GM21717 (cell line): ENCODE data around the gene TMEM126A.

Experiments used
- ATAC-seq: cut with Tn5 transposase; IDR thresholded peaks from one replicate; pipeline ENCODE4 v1.9.1; 2021; ENCODE audit warnings: mild to moderate bottlenecking, moderate library complexity; ENCODE audit not compliant: unreplicated experiment

Gene TMEM126A

DNA sequence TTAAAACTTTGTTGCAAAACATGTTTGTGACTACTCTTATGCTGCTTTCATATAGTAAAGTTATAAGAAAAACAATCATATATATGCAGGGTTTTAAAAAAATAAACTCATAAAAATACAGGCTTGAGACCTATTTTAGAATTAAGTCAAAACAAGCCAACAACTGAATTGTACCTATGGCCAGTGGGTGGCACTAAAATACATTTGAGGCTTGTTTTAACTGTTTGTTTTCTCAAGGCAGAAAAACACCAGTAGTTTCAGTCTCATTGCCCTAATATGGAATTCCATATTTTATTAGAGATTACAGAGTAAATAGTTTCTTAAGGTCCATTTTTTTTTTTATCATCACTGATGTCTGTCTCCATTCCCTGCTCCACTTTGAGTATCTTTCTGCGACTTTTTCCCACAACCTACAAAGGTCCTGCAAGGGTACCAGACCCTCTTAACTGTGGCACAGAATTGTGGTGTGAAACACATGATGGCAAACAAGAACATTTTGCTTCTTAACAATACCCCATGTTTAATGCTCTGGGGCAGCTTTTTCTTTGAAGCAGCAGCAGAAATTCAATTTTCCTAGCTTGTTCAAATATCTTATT lies 46.7 kb downstream of the TMEM126A start:
- ATAC-seq = no peak

DNA sequence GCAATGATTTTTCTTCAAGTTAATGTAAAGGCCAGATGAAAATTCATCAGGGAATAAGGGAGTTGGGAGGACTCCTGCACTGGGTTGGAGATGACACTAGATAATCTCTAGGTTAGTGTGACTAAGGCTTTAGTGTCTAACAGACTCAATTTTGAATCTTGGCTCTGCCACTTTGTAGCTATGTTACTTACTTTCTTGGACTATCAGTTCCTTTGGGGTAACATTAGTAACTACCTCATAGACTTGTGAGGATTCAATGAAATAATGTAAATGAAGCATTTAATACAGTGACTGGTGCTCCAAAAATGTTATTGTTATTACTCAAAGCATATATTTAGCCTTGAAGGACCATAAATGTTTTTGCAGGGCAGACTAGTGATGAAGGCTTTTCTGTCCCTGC lies 47.8 kb downstream of the TMEM126A start:
- ATAC-seq = no peak

DNA sequence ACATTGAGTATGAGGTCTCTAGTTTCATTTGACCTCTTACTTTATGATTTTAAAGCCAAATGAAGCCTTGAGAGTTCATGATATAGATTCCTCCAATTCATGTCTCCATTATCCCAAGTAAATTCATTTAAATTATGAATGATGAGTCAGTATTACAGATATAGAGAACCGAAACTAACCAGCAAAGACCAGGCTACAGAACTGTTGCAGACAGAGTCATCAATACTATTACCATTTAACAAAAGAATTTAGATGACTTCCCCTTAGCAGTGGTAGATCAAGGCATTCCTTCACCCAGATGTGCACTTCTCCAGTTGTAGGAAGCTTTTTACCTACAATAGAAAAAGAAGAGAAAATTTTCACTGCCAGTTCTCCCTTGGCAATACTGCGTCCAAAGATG lies 50.0 kb downstream of the TMEM126A start:
- peak; percentile 47 for ATAC-seq

DNA sequence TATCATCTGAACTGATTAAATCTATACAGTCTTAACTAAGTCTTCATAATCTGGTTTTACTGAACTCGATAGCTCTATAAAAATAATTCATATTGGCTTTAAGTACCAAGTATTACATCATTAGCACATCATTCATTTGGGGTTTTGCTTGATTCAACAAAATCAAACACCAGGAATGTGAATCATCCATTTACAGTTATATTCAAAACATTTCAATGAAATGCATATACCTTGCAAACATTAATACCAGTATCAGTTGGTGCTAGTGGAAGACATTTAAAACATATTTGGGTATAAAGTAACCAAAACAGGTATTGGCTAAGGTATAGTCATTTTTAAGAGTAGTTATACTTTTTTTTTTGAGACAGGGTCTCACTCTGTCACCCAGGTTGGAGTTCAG lies 50.4 kb downstream of the TMEM126A start:
- ATAC-seq = no peak

DNA sequence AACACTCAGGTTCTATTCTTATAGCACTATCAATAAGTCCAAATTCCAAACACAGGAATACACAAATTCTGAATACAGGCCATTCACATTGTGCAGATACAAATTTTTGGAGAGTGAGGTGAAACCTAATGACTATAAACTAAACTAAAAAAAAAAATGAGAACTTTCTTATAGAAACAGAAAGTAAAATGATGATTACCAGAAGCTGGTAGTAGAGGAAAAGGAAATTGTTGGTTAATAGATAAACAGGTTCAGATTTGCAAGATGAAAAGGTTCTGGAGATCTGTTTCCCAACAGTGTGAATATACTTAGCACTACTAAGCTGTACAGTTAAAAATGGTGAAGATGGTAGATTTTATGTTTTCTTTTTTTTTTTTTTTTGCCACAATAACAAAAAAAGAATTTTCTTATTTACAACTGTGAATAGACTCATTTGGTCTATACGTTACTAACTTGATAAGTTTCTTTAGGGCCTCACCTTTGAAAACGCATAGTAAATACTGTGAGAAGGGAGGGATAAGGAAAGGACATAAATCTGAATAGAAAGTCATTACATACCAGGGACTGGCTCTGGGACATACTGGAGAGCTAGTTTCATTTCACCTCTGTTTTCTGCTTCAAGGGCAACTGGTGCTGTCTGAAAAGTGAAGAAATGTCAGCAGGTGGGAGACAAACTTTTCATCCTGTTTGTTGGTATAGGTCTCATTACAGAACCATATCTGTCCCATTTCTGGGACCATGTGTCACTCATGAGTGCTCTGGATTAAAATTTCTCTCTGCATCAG lies 52.4 kb downstream of the TMEM126A start:
- ATAC-seq = peak; percentile 88

DNA sequence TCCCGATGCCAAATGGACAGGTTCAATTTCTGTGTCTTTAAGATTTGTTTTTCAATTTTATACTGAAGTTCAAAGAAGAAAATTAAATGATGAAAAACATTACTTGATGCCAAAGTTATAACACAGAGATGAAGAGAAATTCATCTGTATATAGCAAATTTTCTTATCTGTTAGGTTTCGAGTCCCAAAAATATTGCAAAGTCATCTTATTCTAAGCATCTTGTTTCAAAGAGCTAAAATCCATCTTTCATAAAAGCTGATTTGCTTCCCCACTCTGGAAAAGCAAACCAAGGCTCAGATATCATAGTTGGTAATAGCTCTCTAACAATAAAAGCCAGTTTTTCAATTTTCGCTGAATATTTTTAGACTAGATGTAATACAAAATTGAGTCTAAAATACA lies 57.2 kb downstream of the TMEM126A start:
- no peak for ATAC-seq

DNA sequence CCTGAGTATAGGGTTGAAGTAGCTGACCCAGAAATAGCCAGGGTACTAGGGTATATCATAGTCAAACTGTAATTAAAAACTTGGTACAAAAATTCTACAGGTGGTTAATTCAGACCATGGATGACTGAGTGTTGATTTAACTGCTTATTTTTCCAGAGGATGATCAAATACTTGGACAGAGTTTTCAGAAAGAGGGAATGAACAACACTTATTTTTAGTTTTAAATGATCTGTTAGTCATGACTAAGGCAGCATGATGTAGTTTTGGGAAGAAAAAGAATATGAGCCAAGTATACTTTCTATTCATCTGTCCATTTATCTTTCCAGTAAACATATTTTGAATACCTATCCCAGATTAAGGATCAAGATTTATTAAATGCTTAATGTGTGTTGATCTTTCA lies 58.0 kb downstream of the TMEM126A start:
- no peak for ATAC-seq
